GM21515 (cell line): ENCODE results near the gene IL12RB1.

Source experiments
- ATAC-seq: cut with Tn5 transposase; IDR thresholded peaks from one replicate; pipeline ENCODE4 v1.9.1; 2021; ENCODE audit not compliant: unreplicated experiment

The IL12RB1 gene

DNA sequence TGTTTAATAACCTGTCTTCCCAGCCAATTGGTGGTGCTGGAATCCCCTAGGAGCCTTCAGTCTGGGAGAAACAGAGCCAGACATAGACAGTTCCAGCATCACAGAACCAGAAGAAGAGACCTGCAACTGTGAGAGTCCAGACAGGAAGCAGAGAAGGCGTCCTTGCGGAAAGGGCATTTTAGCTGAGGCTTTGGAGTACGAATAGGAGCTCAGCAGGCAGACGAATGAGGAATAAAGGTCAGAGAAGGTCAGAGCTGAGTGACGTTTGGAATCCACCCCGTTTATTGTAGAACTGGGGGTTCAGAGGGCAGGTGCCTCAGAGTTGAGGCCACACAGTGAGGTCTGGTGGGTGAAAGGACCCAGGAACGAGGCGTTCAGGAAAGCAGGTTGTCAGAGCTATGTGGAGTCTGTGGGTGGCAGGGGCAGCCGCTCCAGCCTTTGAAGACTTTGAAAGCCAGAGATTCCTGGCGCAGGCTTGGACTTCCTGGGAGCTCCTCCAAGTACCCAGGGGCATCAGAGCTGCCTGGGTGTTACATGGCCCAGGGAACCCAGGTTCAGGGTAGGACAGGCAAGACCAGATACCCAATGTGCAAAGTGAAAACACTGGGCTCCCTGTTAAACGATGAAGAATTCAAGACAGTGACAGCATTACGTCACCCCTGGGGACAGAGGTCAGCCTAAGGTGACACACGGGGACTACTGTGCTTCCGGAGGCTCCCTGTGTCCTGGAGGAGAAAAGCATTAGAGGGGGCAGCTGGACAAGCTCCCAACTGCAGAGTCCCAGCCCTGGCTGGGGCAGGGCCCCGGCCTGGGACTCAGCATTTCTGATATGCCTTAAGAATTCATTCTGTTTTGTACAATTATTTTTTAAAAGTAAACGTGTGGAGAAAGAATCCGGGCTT, 73.3 kb downstream of the IL12RB1 start:
- no peak for ATAC-seq

GRCh38 chr19:18010149-18010548, 76.6 kb downstream of the IL12RB1 start:
- ATAC-seq: no peak

GRCh38 chr19:18009412-18010066, 77.2 kb downstream of the IL12RB1 start:
- no peak for ATAC-seq
